ENCODE measurements around the gene RHBDD1.

DNA sequence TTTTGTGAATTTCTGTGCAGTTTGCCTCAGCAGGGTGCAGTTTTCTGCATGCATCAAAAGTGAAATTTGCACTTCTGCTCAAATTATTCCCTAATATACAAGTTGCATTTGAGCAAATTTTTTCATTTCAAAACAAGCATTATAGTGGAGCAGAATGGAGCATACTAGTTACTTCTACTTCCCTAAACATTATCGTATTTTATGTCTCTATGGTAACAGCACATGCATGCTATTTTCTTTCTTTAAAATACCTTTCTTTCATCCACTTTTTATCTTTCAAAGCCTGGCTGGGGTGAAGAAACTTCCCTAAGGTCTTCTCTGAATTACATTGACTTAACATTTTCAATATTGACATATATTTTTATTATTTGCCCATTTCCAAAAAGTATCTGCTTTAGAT lies 11.2 kb downstream of the RHBDD1 start:
- TF ChIP-seq, protein P1, sequence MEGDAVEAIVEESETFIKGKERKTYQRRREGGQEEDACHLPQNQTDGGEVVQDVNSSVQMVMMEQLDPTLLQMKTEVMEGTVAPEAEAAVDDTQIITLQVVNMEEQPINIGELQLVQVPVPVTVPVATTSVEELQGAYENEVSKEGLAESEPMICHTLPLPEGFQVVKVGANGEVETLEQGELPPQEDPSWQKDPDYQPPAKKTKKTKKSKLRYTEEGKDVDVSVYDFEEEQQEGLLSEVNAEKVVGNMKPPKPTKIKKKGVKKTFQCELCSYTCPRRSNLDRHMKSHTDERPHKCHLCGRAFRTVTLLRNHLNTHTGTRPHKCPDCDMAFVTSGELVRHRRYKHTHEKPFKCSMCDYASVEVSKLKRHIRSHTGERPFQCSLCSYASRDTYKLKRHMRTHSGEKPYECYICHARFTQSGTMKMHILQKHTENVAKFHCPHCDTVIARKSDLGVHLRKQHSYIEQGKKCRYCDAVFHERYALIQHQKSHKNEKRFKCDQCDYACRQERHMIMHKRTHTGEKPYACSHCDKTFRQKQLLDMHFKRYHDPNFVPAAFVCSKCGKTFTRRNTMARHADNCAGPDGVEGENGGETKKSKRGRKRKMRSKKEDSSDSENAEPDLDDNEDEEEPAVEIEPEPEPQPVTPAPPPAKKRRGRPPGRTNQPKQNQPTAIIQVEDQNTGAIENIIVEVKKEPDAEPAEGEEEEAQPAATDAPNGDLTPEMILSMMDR (IDR thresholded peaks at IDR 0.05) = no peak
- TF ChIP-seq EP300 (IDR thresholded peaks at IDR 0.05) = no peak
